GM12878 (cell line): ENCODE measurements around the gene UBXN11. TPM values are rescaled to one million over a fixed set of nuclear protein-coding genes. Genes with fewer than 3 reads are reported as not detected.

Experiments used
- FOXK2 ChIP-seq: fragments of 450-650 bp; IDR thresholded peaks from 2 replicates; pipeline ENCODE4 v1.6.1; 2017; ENCODE audit warnings: mild to moderate bottlenecking, moderate library complexity
- GATAD2B ChIP-seq: fragments of 450-650 bp; conservative IDR thresholded peaks from 2 replicates; pipeline ENCODE4 v1.6.1; 2017; ENCODE audit warnings: low read depth, mild to moderate bottlenecking, moderate library complexity
- RCOR1 ChIP-seq: conservative IDR thresholded peaks from 2 replicates; pipeline ENCODE4 v1.6.1; 2012; ENCODE audit warnings: low read depth, low read length, improper control_type of control experiment
- polyA plus RNA-seq, 11 experiments: library from polyadenylated mRNA; depleted of rRNA in 4 of 11; unstranded in 6 of 11; stranded (reverse) in 5 of 11; fragments of >200 nt; fragmentation: Nextera tagmentation in 4 of 11; fragmentation: Illumina TruSeq in 1 of 11; extraction: Ambion mirVana in 4 of 11; extraction: Trizol in 1 of 11; gene quantifications; 1 replicate in 1 of 11; 2 replicates in 10 of 11; pipeline versions ENCODE4 v1.2.1 to v1.2.3, GENCODE V29; 2011 to 2016; ENCODE audit warnings: inconsistent platforms in 2 of 11, missing spikeins in 2 of 11, low read depth in 1 of 11
- total RNA-seq, 4 experiments: library from RNA; depleted of rRNA in 3 of 4; stranded (reverse); fragments of >200 nt in 3 of 4; fragmentation: Illumina TruSeq in 1 of 4; extraction: Trizol in 1 of 4; gene quantifications; 2 replicates each; pipeline versions ENCODE4 v1.2.1 to v1.2.3, GENCODE V29; 2013 to 2021
- TF ChIP-seq, protein P1 (sequence below): IDR thresholded peaks from 2 replicates; pipeline ENCODE4 v1.6.1; 2012; ENCODE audit warnings: improper control_type of control experiment, low read depth, low read length; ENCODE audit not compliant: insufficient replicate concordance

UBXN11 gene
- total and polyA plus RNA-seq, 10 of the 15 experiments (the other 5 are each of a cell fraction or from before 2014, with no cell fraction given), result 0.32 to 34.4 (median 9.6) TPM

DNA sequence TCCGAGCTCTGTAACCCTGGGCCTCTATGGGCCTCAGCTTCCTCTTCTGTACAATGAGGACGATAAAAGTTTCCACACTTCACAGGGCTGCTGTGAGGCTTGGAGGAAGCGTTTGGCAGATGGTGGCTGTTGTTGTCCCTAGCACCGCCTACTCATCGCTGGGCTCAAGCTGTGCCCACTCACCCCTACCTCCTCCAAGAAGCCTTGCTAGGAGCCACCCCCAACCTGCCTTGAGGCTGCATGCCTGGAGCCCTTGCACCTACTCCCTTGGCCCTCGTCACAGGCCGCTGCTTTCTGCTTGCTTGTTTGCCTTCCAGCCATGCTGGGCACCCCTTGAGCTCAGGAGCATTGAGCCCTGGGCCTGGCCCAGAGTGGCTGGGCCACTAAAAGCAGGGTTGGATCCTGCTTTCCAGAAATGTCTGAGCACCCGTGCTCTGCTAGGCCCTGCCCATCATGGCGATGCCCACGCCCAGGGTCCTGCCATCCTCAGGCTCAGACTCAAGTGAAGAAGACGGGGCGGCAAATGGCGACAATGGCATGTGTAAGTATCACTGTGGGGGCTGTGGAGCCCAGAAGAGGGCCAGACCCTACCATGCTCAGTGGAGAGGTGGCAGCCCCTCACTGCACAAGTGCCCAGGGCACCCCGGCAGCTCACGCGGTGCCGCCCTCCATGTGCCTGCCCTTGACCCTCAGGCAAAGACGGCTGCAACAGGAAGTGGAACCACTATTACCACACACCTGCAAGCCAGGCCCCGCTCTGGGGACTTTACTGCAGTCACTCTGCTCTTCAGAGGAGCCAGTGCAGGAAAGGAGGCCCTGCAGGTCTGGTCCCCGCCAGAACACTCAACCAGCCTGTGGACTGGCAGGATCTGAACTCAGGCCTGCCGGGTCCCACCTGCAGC, 17.0 kb downstream of the UBXN11 start (continued):
- TF ChIP-seq, protein P1, sequence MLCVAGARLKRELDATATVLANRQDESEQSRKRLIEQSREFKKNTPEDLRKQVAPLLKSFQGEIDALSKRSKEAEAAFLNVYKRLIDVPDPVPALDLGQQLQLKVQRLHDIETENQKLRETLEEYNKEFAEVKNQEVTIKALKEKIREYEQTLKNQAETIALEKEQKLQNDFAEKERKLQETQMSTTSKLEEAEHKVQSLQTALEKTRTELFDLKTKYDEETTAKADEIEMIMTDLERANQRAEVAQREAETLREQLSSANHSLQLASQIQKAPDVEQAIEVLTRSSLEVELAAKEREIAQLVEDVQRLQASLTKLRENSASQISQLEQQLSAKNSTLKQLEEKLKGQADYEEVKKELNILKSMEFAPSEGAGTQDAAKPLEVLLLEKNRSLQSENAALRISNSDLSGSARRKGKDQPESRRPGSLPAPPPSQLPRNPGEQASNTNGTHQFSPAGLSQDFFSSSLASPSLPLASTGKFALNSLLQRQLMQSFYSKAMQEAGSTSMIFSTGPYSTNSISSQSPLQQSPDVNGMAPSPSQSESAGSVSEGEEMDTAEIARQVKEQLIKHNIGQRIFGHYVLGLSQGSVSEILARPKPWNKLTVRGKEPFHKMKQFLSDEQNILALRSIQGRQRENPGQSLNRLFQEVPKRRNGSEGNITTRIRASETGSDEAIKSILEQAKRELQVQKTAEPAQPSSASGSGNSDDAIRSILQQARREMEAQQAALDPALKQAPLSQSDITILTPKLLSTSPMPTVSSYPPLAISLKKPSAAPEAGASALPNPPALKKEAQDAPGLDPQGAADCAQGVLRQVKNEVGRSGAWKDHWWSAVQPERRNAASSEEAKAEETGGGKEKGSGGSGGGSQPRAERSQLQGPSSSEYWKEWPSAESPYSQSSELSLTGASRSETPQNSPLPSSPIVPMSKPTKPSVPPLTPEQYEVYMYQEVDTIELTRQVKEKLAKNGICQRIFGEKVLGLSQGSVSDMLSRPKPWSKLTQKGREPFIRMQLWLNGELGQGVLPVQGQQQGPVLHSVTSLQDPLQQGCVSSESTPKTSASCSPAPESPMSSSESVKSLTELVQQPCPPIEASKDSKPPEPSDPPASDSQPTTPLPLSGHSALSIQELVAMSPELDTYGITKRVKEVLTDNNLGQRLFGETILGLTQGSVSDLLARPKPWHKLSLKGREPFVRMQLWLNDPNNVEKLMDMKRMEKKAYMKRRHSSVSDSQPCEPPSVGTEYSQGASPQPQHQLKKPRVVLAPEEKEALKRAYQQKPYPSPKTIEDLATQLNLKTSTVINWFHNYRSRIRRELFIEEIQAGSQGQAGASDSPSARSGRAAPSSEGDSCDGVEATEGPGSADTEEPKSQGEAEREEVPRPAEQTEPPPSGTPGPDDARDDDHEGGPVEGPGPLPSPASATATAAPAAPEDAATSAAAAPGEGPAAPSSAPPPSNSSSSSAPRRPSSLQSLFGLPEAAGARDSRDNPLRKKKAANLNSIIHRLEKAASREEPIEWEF, result no peak
- TF ChIP-seq FOXK2 (no peak), RCOR1 (no peak), GATAD2B (no peak; the same call in 1 of the 2 replicates)
